Fibroblast of lung (primary cell): Measurements from ENCODE around the gene ZNF763. TPM values are rescaled to one million over a fixed set of nuclear protein-coding genes. Genes with fewer than 3 reads are reported as not detected.

Source experiments
- DNase-seq, 2 donors: peaks; one replicate each; pipeline versions ENCODE4 v3.0.0 to v3.0.0-alpha.2; 2010; ENCODE audit warnings: low read depth in 2 of 2
- H2AFZ ChIP-seq: 2 replicates; pipeline ENCODE4 v1.5.1; 2012; ENCODE audit warnings: low read length, control low read depth, inconsistent platforms
- H3K27ac ChIP-seq: 2 replicates; pipeline ENCODE4 v1.5.1; 2011; ENCODE audit warnings: low read length, control low read depth; ENCODE audit not compliant: insufficient read depth
- H3K27me3 ChIP-seq: 2 replicates; pipeline ENCODE4 v1.5.1; 2011; ENCODE audit warnings: mild to moderate bottlenecking, low read length; ENCODE audit not compliant: control insufficient read depth, insufficient read depth
- H3K36me3 ChIP-seq: 2 replicates; pipeline ENCODE4 v1.5.1; 2011; ENCODE audit warnings: low read length; ENCODE audit not compliant: control insufficient read depth, insufficient read depth
- H3K4me1 ChIP-seq: 2 replicates; pipeline ENCODE4 v1.5.1; 2011; ENCODE audit warnings: low read length; ENCODE audit not compliant: control insufficient read depth, insufficient read depth; ENCODE audit errors: extremely low read depth
- H3K4me2 ChIP-seq: 2 replicates; pipeline ENCODE4 v1.5.1; 2011; ENCODE audit warnings: low read length, control low read depth; ENCODE audit not compliant: insufficient read depth; ENCODE audit errors: extremely low read depth
- H3K4me3 ChIP-seq, 4 experiments: fragments of 200-600 bp in 1 of 4; sonication (generic) in 1 of 4; replicated peaks in 1 of 4; 2 replicates each; pipeline ENCODE4 v1.5.1; 2011 to 2016; ENCODE audit warnings: low read length in 4 of 4, low read depth in 3 of 4, mild to moderate bottlenecking in 3 of 4, control low read depth in 2 of 4, inconsistent platforms in 1 of 4, mixed read lengths in 1 of 4; ENCODE audit not compliant: insufficient read depth in 1 of 4; ENCODE audit errors: control extremely low read depth in 1 of 4
- H3K79me2 ChIP-seq: 2 replicates; pipeline ENCODE4 v1.5.1; 2012; ENCODE audit warnings: mild to moderate bottlenecking, low read length, inconsistent platforms; ENCODE audit not compliant: control insufficient read depth, insufficient read depth
- H3K9ac ChIP-seq: 2 replicates; pipeline ENCODE4 v1.5.1; 2011; ENCODE audit warnings: mild to moderate bottlenecking, low read length, control low read depth; ENCODE audit not compliant: insufficient read depth
- H3K9me3 ChIP-seq: 2 replicates; pipeline ENCODE4 v1.5.1; 2012; ENCODE audit warnings: low read depth, low read length; ENCODE audit not compliant: control insufficient read depth, insufficient read depth
- H4K20me1 ChIP-seq: 2 replicates; pipeline ENCODE4 v1.5.1; 2011; ENCODE audit warnings: low read length; ENCODE audit not compliant: control insufficient read depth, insufficient read depth; ENCODE audit errors: extremely low read depth
- CTCF ChIP-seq, 2 donors: IDR thresholded peaks in 1 of 2; conservative IDR thresholded peaks in 1 of 2; 1 replicate in 1 of 2; 2 replicates in 1 of 2; pipeline ENCODE4 v1.5.1; 2011 to 2012; ENCODE audit warnings: low read length in 2 of 2, control low read depth in 1 of 2, inconsistent platforms in 1 of 2, low read depth in 1 of 2, mild to moderate bottlenecking in 1 of 2
- EZH2 ChIP-seq: IDR thresholded peaks from 2 replicates; pipeline ENCODE4 v1.5.1; 2012; ENCODE audit warnings: low read length, control low read depth, mild to moderate bottlenecking; ENCODE audit errors: missing control alignments
- polyA plus RNA-seq, 2 donors: library from polyadenylated mRNA; depleted of rRNA in 1 of 2; stranded (reverse) in 1 of 2; unstranded in 1 of 2; fragments of >200 nt; gene quantifications; 2 replicates each; pipeline ENCODE4 v1.2.1, GENCODE V29; 2011 to 2012; ENCODE audit warnings: missing spikeins in 1 of 2
- total RNA-seq: library from RNA; depleted of rRNA; stranded (reverse); fragments of >200 nt; gene quantifications from 2 replicates; pipeline ENCODE4 v1.2.1, GENCODE V29; 2014

Gene ZNF763
- total and polyA plus RNA-seq, 2 donors (not counting 1 experiment from before 2014, with no cell fraction given) = 0.94 to 2.5 TPM

- no peak overlapping the region for H3K4me3 ChIP-seq
- no peaks in the 10 kb centered on the region for H3K36me3 ChIP-seq
- no peaks in the 10 kb centered on the region for H3K9me3 ChIP-seq
- no peak for TF ChIP-seq EZH2
- no peak for TF ChIP-seq CTCF (conservative IDR thresholded peaks at IDR 0.05 in 1 of 2, IDR thresholded peaks at IDR 0.05 in 1 of 2; ENCODE audit: low read depth in 1 of 2, low read length in 2 of 2)
- H3K79me2 ChIP-seq = peaks cover 2% of the 10 kb centered on the region
- no peak overlapping the region for H3K9ac ChIP-seq
- no peak overlapping the region for H3K27ac ChIP-seq
- DNase-seq = no peak
- H4K20me1 ChIP-seq = no peaks in the 10 kb centered on the region
- no peaks in the 10 kb centered on the region for H3K27me3 ChIP-seq
- no peak overlapping the region for H3K4me2 ChIP-seq
- H3K4me1 ChIP-seq = no peaks in the 10 kb centered on the region
- H2AFZ ChIP-seq = no peak overlapping the region
Measured at GRCh38 chr19:11984986-11985385, 20.1 kb downstream of the ZNF763 start.

GRCh38 chr19:11986754-11987153 is 21.9 kb downstream of the ZNF763 start:
- no peak for TF ChIP-seq EZH2
- TF ChIP-seq CTCF (conservative IDR thresholded peaks at IDR 0.05 in 1 of 2, IDR thresholded peaks at IDR 0.05 in 1 of 2; ENCODE audit: low read depth in 1 of 2, low read length in 2 of 2) = no peak
- H3K4me2 ChIP-seq = no peak overlapping the region
- DNase-seq = no peak

GRCh38 chr19:11987405-11988281 is 22.8 kb downstream of the ZNF763 start:
- peak overlapping the region; percentile 46 for H3K9ac ChIP-seq
- no peaks in the 10 kb centered on the region for H3K9me3 ChIP-seq
- H4K20me1 ChIP-seq = no peaks in the 10 kb centered on the region
- peaks cover 2% of the 10 kb centered on the region for H3K79me2 ChIP-seq
- H3K4me2 ChIP-seq = peak overlapping the region; percentile 94
- H3K4me3 ChIP-seq = peak overlapping the region; percentile 68 to 94 (median 82)
- peak; percentile 90 to 93 for DNase-seq
- TF ChIP-seq EZH2 = no peak
- TF ChIP-seq CTCF (conservative IDR thresholded peaks at IDR 0.05 in 1 of 2, IDR thresholded peaks at IDR 0.05 in 1 of 2; ENCODE audit: low read depth in 1 of 2, low read length in 2 of 2) = no peak
- peak overlapping the region; percentile 92 for H2AFZ ChIP-seq
- H3K36me3 ChIP-seq = no peaks in the 10 kb centered on the region
- peak overlapping the region; percentile 66 for H3K27ac ChIP-seq
- H3K27me3 ChIP-seq = no peaks in the 10 kb centered on the region
- no peaks in the 10 kb centered on the region for H3K4me1 ChIP-seq

More at GRCh38 chr19:11986754-11987153, 21.9 kb downstream of the ZNF763 start:
- Histone ChIP-seq H3K9me3 (no peaks in the 10 kb centered on the region), H3K79me2 (peaks cover 2% of the 10 kb centered on the region), H3K9ac (no peak overlapping the region), H3K4me1 (no peaks in the 10 kb centered on the region), H4K20me1 (no peaks in the 10 kb centered on the region), H2AFZ (no peak overlapping the region), H3K27ac (no peak overlapping the region), H3K4me3 (no peak overlapping the region), H3K36me3 (no peaks in the 10 kb centered on the region), H3K27me3 (no peaks in the 10 kb centered on the region)
